GM21737 (cell line): Measurements from ENCODE around the gene ZNF792.
"Not testable (repeated sequence)": the region's sequence is repeated elsewhere in the genome, so short reads cannot be mapped to it uniquely, and the experiment has no call there.

Experiments used
- ATAC-seq: cut with Tn5 transposase; IDR thresholded peaks from one replicate; pipeline ENCODE4 v1.9.1; 2021; ENCODE audit warnings: mild to moderate bottlenecking, moderate library complexity; ENCODE audit not compliant: unreplicated experiment

The ZNF792 gene

GRCh38 chr19:34926361-34926684 lies 37.7 kb downstream of the ZNF792 start:
- ATAC-seq = no peak

- no peak for ATAC-seq
Measured at GRCh38 chr19:34925278-34925855, 38.7 kb downstream of the ZNF792 start.

- ATAC-seq = not testable (repeated sequence)
Measured at GRCh38 chr19:34920090-34920786, 43.8 kb downstream of the ZNF792 start.

GRCh38 chr19:34918190-34918589 lies 45.8 kb downstream of the ZNF792 start:
- no peak for ATAC-seq

GRCh38 chr19:34917144-34917543 lies 46.9 kb downstream of the ZNF792 start:
- not testable (repeated sequence) for ATAC-seq

GRCh38 chr19:34910770-34911169 lies 53.3 kb downstream of the ZNF792 start:
- no peak for ATAC-seq
